ENCODE data around the gene LRMDA.

Gene LRMDA

DNA sequence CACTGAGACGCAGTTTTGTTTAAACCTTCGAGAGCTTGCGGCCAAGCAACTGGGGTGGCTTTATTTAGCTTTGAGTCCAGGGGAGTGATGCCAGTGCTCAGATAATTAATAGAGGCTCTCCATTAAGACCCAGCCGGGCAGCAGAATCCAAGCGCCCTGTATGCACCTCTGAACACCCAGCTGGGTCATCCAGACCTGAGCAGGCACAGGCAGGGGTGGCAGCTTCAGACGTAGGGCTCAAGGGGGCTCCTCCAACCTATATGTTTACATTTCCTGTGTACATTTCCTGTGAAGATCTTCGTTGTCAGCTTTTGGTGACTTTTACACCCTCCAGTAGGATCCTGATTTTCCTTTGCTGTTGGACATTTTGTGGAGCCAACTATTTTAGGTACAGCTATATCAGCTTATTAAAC lies 719.5 kb downstream of the LRMDA start:
- DNase-seq (ENCODE audit: extremely low spot score) = no peak
- TF ChIP-seq, protein P1, sequence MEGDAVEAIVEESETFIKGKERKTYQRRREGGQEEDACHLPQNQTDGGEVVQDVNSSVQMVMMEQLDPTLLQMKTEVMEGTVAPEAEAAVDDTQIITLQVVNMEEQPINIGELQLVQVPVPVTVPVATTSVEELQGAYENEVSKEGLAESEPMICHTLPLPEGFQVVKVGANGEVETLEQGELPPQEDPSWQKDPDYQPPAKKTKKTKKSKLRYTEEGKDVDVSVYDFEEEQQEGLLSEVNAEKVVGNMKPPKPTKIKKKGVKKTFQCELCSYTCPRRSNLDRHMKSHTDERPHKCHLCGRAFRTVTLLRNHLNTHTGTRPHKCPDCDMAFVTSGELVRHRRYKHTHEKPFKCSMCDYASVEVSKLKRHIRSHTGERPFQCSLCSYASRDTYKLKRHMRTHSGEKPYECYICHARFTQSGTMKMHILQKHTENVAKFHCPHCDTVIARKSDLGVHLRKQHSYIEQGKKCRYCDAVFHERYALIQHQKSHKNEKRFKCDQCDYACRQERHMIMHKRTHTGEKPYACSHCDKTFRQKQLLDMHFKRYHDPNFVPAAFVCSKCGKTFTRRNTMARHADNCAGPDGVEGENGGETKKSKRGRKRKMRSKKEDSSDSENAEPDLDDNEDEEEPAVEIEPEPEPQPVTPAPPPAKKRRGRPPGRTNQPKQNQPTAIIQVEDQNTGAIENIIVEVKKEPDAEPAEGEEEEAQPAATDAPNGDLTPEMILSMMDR (IDR thresholded peaks at IDR 0.05; ENCODE audit: control extremely low read depth, extremely low read depth, low read depth, missing control alignments) = no peak
- CTCF ChIA-PET = no interaction called here
- POLR2A ChIA-PET = no interaction called here

DNA sequence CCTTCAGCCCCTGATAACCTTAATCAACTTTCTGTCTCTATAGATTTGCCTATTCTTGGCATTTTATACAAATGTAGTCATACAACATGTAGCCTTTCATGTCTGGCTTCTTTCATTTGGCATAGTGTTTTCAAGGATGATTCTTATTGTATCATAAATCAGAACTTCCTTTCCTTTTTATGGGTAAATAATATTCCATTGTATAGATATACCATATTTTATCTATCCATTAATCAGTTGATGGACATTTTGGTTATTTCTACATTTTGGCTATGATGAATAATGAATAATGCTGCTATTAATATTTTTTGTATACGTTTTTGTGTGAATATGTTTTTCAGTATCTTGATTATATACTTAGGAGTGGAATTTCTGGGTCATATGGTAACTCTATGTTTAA lies 720.8 kb downstream of the LRMDA start:
- ChIA-PET POLR2A (no interaction called here), CTCF (no interaction called here)
- DNase-seq (ENCODE audit: extremely low spot score) = no peak
- TF ChIP-seq, protein P1 (IDR thresholded peaks at IDR 0.05; ENCODE audit: control extremely low read depth, extremely low read depth, low read depth, missing control alignments) = no peak

DNA sequence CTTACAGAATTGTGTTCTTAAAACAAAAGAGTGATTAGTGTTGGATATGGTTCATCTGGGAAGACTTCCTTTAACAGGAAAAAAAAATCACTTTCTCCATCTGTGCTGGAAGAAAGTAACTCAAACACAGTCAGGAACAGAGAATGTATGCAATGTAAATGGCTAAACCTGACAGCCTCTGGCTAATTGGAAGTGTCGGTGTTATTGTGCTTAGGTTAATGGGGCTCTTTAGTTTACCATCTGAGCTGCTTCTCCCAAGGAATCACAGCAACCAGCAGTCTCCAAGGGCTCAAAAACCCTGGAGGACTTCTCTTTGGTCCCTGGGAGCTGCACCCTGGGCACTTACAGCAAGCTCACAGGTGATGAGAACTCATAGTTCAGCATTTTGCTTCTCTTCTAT lies 724.5 kb downstream of the LRMDA start:
- TF ChIP-seq, protein P1 (IDR thresholded peaks at IDR 0.05; ENCODE audit: control extremely low read depth, extremely low read depth, low read depth, missing control alignments) = no peak
- DNase-seq (ENCODE audit: extremely low spot score) = no peak
- ChIA-PET POLR2A (no interaction called here), CTCF (no interaction called here)

DNA sequence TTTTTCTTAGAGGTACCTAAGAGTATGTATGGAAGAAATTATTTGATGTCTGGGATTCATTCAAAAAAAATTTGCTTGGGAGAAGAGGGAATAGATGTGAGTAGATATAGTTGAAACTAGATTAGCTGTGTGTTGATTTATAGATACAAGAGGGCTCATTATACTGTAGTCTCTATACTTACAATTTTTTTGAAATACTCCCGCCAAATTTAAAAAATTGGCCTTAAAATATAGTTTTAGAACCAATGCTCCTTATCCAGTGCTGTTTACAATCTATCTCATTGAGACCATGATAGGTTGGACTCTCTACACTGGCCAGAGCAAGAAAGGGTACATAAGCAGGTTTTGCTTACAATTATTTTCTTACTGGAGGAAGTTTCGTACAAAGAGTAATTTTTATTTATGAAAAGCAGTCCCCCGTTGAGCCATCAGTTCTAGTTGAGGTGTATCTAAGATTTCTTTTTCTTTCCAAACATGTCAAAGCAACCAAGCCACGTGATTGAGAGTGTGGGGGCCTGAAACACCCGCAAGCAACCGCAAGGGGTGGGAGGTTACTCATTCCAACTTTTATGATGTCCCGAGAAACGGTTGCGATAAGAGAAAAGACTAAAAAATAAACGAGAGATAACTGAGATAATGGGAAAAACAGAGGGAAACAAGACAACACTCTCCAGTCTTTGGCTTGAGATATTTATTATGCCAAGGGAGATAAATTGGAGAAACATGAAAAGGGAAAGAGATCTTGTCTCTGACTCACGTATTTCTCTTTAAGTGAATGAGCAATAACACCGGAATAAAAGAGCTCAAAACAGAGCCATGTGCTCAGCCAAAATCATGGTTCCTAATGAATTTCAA lies 729.2 kb downstream of the LRMDA start:
- ChIA-PET POLR2A (no interaction called here), CTCF (no interaction called here)
- TF ChIP-seq, protein P1 (IDR thresholded peaks at IDR 0.05; ENCODE audit: control extremely low read depth, extremely low read depth, low read depth, missing control alignments) = no peak
- no peak for DNase-seq (ENCODE audit: extremely low spot score)

DNA sequence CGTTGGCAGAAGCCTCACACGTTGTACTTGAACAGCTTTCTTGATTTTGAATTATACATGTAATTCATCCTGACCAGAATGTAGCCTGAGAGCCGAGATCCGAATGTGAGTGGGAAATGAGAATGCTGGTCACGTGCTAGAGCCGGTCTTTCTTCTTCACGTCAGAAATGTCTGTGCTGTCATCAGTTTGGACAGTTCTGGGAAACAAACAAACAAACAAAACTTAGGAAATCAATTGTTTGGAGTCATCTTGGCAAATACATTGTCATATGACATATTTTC lies 729.8 kb downstream of the LRMDA start:
- TF ChIP-seq, protein P1 (IDR thresholded peaks at IDR 0.05; ENCODE audit: control extremely low read depth, extremely low read depth, low read depth, missing control alignments) = no peak
- POLR2A ChIA-PET = no interaction called here
- CTCF ChIA-PET = no interaction called here

DNA sequence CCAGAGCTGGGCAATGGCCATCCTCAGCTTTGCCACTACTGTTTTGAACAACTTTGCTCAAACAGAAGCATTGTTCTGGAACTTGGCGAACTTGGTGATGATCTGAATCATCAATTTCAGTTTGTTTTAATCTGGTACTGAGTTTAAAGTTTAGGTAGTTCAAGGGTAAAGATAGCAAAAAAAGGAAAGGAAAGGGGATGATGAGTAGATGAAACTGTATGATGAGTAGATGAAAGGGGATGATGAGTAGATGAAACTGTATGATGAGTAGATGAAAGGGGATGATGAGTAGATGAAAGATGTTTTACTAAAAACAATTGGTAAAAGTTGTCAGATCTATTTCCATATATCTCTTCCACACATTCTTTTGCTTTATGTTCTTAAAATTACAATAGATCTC lies 737.0 kb downstream of the LRMDA start:
- TF ChIP-seq, protein P1 (IDR thresholded peaks at IDR 0.05; ENCODE audit: control extremely low read depth, extremely low read depth, low read depth, missing control alignments) = no peak
- ChIA-PET CTCF (no interaction called here), POLR2A (no interaction called here)
- no peak for DNase-seq (ENCODE audit: extremely low spot score)

More for the DNA sequence above, 729.8 kb downstream of the LRMDA start:
- DNase-seq (ENCODE audit: extremely low spot score) = no peak

Data from GM10248 (cell line).